Activated CD8-positive, alpha-beta memory T cell treated with anti-CD3 and anti-CD28 coated beads, Interleukin-2, amount 50 U/mL, for 4 hours (primary cell): ENCODE measurements around the gene ZIC5.

Source experiments
- DNase-seq: peaks from one replicate; pipeline ENCODE4 v3.0.0-alpha.2; 2020

The ZIC5 gene

GRCh38 chr13:99975626-99976025 lies 4.1 kb upstream of the ZIC5 start:
- no peak for DNase-seq

GRCh38 chr13:99974939-99975561 lies 3.5 kb upstream of the ZIC5 start:
- DNase-seq: no peak

- no peak for DNase-seq
These were observed 2.9 kb upstream of the ZIC5 start for GRCh38 chr13:99974296-99974938.

GRCh38 chr13:99973808-99974185 lies 2.2 kb upstream of the ZIC5 start:
- DNase-seq: no peak

GRCh38 chr13:99973163-99973807 lies 1.7 kb upstream of the ZIC5 start:
- no peak for DNase-seq

GRCh38 chr13:99972190-99972731 lies 694 bp upstream of the ZIC5 start:
- DNase-seq: no peak

- no peak for DNase-seq
These were observed 654 bp downstream of the ZIC5 start for GRCh38 chr13:99970651-99971575.

- peak; percentile 60 for DNase-seq
These were observed 1.5 kb downstream of the ZIC5 start for GRCh38 chr13:99969919-99970650.

- DNase-seq: no peak
These were observed 2.1 kb downstream of the ZIC5 start for GRCh38 chr13:99969453-99969918.

GRCh38 chr13:99968521-99969452 lies 2.8 kb downstream of the ZIC5 start:
- no peak for DNase-seq

GRCh38 chr13:99967869-99968520 lies 3.6 kb downstream of the ZIC5 start:
- DNase-seq: no peak

- no peak for DNase-seq
These were observed 4.1 kb downstream of the ZIC5 start for GRCh38 chr13:99967498-99967868.

- DNase-seq: no peak
These were observed 5.3 kb downstream of the ZIC5 start for GRCh38 chr13:99966064-99966805.

- DNase-seq: no peak
These were observed 6.1 kb downstream of the ZIC5 start for GRCh38 chr13:99965329-99966000.

GRCh38 chr13:99963816-99964339 lies 7.7 kb downstream of the ZIC5 start:
- no peak for DNase-seq

- no peak for DNase-seq
These were observed 9.3 kb downstream of the ZIC5 start for GRCh38 chr13:99962242-99962641.

- DNase-seq: no peak
These were observed 9.9 kb downstream of the ZIC5 start for GRCh38 chr13:99961636-99962035.

- no peak for DNase-seq
These were observed 10.8 kb downstream of the ZIC5 start for GRCh38 chr13:99960663-99961311.
